HG02884 (cell line): ENCODE measurements around the gene OLFML1.
A peak's percentile ranks its signal among the peaks of the same experiment; 100 is the strongest.

Source experiments
- ATAC-seq: cut with Tn5 transposase; IDR thresholded peaks from one replicate; pipeline ENCODE4 v1.9.1; 2021; ENCODE audit warnings: mild to moderate bottlenecking, moderate library complexity; ENCODE audit not compliant: unreplicated experiment

OLFML1 gene

DNA sequence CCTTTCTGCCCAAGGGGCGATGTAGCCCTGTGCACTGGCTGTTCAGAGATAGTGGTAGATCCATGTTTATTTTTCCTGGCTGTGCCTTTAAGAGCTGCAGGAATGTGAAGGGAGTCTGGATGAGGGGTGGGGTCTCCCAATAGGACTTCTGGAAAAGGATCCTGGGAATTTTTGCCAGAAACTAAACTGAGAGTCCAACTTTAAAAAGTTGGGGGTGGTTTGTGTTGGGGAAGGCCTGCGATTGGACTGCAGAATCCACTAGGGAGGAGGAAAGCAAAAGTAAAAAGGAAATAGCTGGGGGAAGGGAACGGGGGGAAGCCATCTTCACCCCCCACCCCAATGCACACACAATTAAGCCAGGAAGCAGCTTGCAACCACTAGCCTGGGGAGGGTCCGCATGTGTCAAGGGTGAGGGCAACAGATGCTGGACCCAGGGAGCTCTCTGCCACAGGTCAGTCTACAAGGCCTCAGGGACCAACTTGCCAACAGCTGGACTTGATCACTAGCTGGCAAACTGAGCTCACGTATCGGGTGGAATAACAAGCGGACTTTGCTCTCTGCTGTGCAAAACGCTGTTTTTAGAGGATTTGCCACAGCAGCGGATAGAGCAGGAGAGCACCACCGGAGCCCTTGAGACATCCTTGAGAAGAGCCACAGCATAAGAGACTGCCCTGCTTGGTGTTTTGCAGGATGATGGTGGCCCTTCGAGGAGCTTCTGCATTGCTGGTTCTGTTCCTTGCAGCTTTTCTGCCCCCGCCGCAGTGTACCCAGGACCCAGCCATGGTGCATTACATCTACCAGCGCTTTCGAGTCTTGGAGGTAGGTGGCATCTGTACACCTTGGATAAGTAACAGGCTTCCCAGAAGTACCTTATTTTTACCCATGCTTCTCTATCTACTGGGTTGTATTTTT lies at the start of gene OLFML1:
TSS of gene OLFML1 (plus strand) at position 321 of the 912 bp plus-strand sequence. CDS start at position 691, 370 bp downstream.
- no peak for ATAC-seq

DNA sequence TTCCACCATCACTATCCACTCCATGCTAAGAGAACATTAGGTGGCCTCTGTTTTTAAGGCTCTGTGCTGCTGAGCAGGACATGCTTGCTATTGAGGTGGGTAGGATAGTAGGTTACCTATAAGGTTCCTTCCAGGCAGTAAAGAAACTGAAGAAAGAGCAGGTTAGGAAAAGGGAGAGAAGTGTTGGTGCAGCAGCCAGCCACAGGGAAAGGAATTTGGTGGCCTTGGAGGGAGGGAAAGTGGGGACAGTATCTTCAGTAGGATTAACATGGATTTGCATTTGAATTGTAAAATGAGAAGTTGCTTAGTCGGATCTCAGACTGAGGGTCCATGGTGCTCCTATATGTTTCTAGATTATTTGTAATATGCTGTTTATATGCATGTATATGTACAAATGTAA lies 49.2 kb upstream of the OLFML1 start:
- ATAC-seq: no peak

DNA sequence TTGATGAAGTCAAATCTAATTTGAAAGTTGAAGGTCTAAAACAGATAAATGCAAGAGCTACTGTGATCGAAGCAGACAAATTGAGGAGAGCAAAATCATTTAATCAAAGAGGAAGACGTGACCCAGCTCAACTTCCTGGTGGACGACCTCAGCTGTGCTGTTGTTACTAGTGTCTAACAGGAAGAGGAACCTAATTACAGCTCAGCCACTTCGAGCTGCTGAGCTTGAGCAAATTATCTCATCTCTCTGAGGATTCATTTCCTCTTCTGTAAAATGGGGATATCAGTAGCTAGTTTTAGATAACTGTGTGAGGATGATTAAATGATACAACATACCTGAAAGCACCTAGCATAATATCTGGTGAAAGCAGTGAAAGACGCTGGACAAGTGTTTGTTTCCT lies 48.6 kb upstream of the OLFML1 start:
- ATAC-seq: peak; percentile 91

DNA sequence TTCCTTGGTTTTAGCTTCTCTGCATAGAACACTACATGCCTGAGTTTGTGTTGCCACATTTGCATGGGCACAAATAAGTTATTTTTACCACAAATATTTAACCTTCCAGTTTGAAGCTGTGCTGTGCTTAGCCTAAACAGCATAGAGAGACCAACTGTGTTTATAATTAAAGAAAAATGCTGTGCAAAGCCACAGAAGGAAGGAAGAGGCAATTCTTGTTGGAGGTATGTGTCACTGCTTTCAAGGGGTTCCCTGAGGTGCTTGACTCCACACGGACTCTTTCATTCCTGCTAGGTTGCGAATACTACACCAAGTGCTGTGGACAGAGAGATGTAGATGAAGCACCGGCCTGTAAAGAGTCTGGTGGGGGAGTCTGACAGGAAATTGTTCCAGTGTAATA lies 47.6 kb upstream of the OLFML1 start:
- no peak for ATAC-seq

DNA sequence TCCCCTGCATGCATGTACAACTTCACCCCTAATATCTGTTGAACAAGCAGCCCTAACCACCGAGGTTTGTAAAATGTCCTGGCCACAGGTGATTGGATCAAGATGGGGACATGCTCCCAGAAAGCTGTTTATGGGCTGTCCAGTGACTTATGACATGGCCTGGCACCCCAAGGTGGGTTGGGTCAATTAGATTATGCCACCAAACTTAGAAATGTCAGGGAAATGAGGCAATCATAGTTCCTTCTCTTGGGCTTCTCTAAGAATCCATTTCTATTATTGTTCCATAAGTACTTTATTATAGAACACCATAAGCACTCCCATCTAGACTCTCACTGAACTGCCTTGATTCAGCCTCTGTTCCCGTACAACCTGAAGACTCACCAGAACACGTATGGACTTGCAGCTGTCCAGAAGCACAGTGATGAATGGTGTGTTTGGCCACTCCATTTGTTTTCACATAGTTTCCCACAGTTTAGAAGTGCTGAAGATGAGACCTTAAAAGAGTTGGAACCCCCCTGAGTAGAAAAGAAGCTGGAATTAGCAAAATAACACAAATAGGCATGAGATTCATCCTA lies 45.5 kb upstream of the OLFML1 start:
- no peak for ATAC-seq

DNA sequence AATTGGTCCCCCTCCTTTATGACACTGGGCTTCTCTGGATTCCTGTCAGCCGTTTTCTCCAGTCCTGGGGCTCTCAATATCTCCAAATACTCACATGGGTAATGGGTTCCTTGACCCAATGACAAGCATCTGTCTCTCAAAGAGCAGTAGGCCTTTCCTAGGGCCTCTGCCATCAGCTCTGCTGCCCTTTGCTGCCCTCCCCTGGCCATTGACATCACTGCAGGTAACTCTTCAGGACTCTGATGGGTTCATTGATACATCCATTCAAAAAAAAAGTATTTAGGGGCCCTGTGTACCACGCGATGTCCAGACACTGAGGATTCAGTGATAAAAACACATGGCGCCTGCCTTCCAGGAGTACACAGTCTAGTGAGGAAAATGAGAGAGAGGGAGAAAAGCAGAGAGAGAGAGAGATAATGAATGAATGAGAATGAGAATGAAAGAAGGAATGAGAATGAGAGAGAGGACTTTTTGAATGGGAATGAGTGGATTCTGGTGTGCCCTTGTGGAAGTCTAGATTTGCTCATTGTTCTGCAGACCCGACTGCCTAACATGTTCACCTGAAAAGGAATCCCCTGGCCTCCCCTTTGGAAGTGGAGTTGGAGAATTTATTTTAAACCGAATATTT lies 42.6 kb upstream of the OLFML1 start:
- peak; percentile 93 for ATAC-seq

- ATAC-seq: no peak
These were observed 41.0 kb upstream of the OLFML1 start for GRCh38 chr11:7444091-7444981.

DNA sequence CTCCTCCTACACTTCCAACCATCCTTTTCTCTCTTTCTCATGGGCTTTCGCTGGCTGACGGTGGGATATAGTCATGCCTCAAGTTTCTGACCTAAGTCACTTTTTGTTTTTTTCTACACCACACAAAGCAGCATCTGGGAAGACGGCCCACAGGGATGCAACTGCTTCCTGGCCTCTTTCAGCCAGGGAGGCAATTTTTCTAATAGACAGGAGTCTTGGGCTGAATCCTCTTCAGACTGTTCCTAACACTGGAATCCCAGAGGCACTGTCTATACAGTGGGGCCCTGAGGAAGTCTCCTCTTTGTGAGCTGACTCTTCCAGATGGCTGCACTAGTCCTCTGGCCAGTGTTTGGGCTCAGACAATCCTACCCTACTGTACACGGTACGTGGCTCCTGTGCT lies 39.7 kb upstream of the OLFML1 start:
- no peak for ATAC-seq

DNA sequence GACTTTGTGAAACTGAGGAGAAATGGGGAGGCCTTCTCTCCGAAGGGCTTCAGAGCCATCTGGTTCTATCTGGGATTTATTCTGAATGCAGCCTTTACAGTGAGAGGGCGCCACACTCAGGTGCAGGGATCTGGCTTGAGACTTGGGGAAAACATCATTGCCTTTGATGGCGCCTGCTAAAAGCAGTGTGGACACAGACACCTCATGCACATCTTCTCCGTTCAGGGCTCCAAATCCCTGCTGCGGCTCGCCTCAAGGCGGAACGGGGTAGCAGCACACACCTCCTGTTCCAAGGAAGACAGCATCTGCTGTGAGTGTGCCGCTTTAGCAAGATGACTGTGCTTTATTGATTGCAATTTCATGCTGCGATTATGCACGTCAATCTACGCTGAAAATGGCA lies 37.1 kb upstream of the OLFML1 start:
- ATAC-seq: no peak

GRCh38 chr11:7449211-7449840 lies 36.0 kb upstream of the OLFML1 start:
- ATAC-seq: no peak

DNA sequence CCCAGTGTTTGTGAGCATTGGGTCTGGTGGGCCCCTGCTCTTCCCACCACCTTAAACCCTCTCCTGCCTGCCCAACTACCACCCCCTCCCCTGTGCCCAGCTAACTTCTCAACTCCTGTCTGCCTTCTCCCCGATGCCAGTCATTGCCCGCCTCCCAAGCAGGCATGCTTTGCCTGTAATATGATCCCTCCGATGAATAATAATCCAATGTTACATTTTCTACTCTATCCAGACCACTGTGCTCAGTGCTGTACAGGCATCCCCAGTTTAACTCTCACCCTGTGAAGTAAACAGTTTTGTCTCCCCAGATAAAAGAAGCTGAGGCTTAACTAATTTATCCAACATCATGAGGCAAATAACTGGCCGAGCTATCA lies 35.5 kb upstream of the OLFML1 start:
- ATAC-seq: no peak

- ATAC-seq: no peak
These were observed 34.5 kb upstream of the OLFML1 start for GRCh38 chr11:7450836-7451235.

- ATAC-seq: no peak
These were observed 33.8 kb upstream of the OLFML1 start for GRCh38 chr11:7451520-7451919.

GRCh38 chr11:7451952-7452494 lies 33.3 kb upstream of the OLFML1 start:
- ATAC-seq: no peak

DNA sequence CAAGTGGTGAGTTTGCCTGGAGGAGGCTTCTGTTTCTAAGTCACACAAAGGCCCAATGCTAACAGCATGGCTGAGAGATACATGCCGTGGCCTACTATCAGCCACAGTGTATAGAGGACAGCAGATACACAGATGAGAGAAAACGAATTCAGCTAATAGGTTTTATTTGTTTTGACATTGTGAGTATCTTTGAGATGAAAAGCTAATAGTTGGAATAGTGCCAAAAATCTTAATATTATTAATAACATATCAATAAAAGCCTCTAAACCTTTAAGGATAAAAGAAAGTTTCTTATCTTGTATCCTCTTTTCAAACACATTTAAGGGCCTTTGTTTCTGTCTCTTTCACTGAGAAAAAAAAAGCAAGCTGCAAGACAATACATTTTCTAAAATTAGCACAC lies 30.5 kb upstream of the OLFML1 start:
- no peak for ATAC-seq

DNA sequence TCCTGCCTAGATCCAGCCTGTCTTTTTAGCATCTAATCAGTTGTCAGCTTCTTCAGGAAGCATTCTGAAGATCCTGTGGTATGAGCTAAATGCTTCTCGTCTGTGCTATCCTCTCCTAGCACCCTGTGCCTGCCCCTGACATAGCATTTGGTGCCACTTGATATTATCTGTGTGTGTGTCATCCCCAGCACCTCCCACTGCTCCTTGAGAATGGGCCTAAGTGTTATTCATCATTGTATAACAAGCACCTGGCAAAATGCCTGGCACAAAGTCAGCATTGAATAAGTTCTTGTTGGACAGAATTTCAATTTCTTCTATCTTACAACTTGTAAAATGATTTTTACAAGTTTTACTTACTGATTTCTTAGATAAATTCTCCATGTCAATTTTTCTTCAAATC lies 28.1 kb upstream of the OLFML1 start:
- ATAC-seq: no peak

DNA sequence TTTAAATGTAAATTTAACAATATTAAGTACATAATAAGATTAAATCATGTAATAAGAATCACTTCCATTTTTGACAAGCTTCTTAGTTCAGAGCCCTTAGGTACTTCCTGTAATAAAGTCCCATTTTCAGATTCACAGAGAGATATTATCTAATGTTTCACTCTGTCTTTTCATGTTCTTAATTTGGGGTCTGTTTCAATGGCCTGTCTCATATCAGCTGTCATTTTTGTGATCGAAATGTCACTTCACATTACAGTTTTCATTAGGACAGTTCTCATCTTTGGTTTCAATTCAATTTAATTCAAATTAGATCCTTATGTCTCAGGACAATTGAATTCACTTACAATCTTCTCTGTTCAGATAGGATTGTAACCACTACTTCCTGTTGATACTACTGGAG lies 22.6 kb upstream of the OLFML1 start:
- ATAC-seq: no peak

GRCh38 chr11:7467652-7468051 lies 17.7 kb upstream of the OLFML1 start:
- ATAC-seq: no peak

DNA sequence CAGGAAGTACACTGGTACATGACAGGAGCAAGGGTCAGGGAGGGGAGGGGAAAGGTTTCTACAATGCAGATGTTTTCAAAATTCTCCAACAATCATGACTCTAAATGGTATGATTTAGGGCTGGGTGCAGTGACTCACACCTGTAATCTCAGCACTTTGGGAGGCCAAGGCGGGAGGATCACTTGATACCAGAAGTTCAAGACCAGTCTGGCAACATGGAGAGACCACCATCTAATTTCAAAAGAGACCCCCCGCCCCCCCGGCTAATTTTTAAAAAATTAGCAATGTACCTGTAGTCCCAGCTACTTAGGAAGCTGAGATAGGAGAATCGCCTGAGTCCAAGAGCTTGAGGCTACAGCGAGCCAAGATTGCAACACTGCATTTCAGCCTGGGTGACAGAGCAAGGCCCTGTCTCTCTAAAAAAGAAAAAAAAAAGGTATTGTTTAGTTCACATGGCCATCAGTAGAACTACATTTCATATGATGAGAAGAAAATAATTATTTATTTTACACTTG lies 15.9 kb upstream of the OLFML1 start:
- ATAC-seq: no peak

DNA sequence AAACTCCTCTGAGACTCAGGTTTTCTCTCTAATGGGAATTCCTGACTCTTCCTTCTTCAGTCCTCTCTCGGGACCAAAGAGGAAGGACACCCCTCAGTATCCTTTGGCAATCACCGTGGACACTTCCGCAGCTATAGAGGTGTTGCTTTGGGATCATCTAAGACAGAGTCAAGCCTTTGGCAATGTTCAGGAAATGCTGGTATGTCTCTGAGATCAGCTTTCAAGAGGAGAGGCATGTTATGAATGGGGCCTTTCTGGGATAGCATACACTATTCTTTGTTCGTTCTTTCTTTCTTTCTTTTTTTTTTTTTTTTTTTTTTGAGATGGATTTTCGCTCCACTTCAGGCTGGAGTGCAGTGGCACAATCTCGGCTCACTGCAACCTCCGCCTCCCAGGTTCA lies 14.2 kb upstream of the OLFML1 start:
- ATAC-seq: no peak
